ENCODE measurements around the gene TFCP2L1. TPM values are rescaled to one million over a fixed set of nuclear protein-coding genes. Genes with fewer than 3 reads are reported as not detected.

Gene TFCP2L1
- total and polyA plus RNA-seq, 7 experiments from 2014 or later = 0.19 to 0.24 TPM; not detected in 5

DNA sequence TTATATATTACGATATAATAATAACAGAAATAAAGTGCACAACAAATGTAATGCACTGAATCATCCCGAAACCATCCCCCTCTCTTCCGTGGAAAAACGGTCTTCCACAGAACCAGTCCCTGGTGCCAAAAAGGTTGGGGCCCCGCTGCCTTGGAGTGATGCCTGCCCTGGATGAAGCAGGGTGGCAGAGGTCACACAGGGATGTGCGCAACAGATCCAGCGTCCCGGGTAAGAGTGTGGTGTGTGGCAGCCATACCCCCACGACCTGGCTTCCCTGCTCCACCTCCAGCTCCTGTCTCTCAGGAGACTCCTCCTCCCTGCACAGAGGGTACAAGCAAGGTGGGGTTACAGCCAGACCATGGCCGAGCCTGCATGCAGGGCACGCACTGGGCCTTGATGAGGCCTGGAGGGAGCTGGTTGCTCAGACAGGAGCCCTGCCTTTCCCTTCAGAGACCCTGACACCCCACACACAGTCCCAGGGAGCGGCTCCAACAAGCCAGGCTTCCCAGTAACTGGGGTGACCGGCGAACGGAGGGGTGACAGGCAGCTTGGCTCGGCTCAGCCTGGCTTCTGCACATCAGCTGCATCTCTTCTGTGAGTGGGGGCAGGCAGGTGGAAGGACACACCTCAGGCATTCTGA, 41.1 kb downstream of the TFCP2L1 start:
- Mint-ChIP-seq H3K27ac (no peak overlapping the region), H3K27me3 (no peaks in the 10 kb centered on the region), H3K4me3 (no peak overlapping the region), H3K9me3 (no peaks in the 10 kb centered on the region), H3K36me3 (no peaks in the 10 kb centered on the region), H3K4me1 (peaks cover 0 to 1% (median 0%) of the 10 kb centered on the region in 7 donors)
- POLR2A ChIA-PET = no interaction called here
- DNase-seq = no peak
- Histone ChIP-seq H3K27ac (ENCODE audit: low read depth, low read length) (no peak overlapping the region), H3K4me3 (ENCODE audit: low read length) (no peak overlapping the region), H3K36me3 (ENCODE audit: control insufficient read depth in 2 of 3, insufficient read depth in 3 of 3, low read length in 3 of 3) (no peaks in the 10 kb centered on the region), H3K27me3 (ENCODE audit: control insufficient read depth in 2 of 2, insufficient read depth in 2 of 2, low read length in 2 of 2) (no peaks in the 10 kb centered on the region), H3K9me3 (ENCODE audit: control insufficient read depth in 2 of 3, low read length in 3 of 3) (no peaks in the 10 kb centered on the region), H3K4me1 (ENCODE audit: control insufficient read depth in 2 of 2, insufficient read depth in 2 of 2, low read length in 2 of 2) (no peaks in the 10 kb centered on the region)
- ATAC-seq = no peak
- CTCF ChIA-PET = no interaction called here
- intact Hi-C loops (cut with micrococcal nuclease) = no loop called here

DNA sequence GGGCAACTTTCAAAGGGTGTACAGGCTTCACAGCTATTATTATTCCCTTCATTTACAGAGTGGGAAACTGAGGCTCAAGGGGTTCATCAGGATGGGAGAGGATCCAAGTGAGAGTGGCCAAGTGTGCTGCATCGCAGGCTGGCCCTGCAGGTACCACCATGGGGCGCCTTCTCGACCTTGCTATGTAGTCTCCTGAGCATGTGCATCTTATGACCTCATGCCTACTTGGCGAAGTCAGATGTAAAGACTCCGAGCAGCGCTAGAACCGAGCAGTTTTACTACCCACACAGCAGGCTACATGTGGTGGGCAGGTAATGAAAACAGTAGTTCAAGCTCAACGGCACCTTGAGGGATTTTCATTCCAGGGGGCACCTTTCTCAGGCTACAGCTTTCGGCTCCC, 42.0 kb downstream of the TFCP2L1 start:
- H3K4me1 ChIP-seq (ENCODE audit: control insufficient read depth in 2 of 2, insufficient read depth in 2 of 2, low read length in 2 of 2) = no peaks in the 10 kb centered on the region
- H3K27me3 ChIP-seq (ENCODE audit: control insufficient read depth in 2 of 2, insufficient read depth in 2 of 2, low read length in 2 of 2) = no peaks in the 10 kb centered on the region
- H3K9me3 ChIP-seq (ENCODE audit: control insufficient read depth in 2 of 3, low read length in 3 of 3) = no peaks in the 10 kb centered on the region
- no peak for ATAC-seq
- CTCF ChIA-PET = no interaction called here
- Mint-ChIP-seq H3K4me3 (no peak overlapping the region), H3K4me1 (peaks cover 0 to 1% (median 0%) of the 10 kb centered on the region in 7 donors), H3K27me3 (no peaks in the 10 kb centered on the region), H3K9me3 (no peaks in the 10 kb centered on the region), H3K36me3 (no peaks in the 10 kb centered on the region), H3K27ac (no peak overlapping the region)
- H3K4me3 ChIP-seq (ENCODE audit: low read length) = no peak overlapping the region
- no peaks in the 10 kb centered on the region for H3K36me3 ChIP-seq (ENCODE audit: control insufficient read depth in 2 of 3, insufficient read depth in 3 of 3, low read length in 3 of 3)
- POLR2A ChIA-PET = no interaction called here
- intact Hi-C loops (cut with micrococcal nuclease) = no loop called here
- no peak overlapping the region for H3K27ac ChIP-seq (ENCODE audit: low read depth, low read length)
- no peak for DNase-seq

DNA sequence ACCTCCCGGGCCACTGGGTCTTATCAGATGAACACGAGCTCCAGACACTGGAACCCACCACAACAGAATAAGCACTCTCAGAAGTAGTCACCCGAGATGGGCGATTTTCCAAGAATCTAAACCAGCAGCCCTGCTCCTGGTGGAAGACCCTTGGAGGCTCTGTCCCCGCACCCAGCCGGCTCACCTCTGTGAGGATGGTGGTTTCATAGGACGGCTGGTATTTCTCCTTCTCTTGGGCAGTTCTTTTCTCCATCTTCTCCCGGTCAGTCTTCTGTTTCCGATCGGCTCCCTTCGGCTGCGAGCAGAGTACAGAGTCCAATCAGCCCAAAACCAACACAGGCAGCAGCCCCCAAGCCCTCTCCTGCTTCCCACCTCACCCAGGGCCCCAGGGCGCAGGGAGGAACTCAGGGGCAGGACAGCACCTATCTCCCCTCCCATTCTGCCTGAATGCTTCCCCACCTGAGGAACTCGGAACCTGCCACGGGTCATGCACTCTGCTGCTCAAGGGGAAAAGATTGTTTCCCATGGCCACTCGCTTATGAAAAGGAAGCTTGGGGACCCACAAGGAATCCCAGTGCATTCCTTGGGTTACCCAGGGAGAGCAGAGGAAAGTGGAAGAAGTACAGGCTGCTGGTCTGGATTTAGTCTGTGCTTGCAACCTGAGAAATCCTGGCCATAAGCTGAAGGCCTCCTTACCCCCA, 42.7 kb downstream of the TFCP2L1 start:
- H3K27ac Mint-ChIP-seq = no peak overlapping the region
- ChIA-PET POLR2A (no interaction called here), CTCF (no interaction called here)
- intact Hi-C loops (cut with micrococcal nuclease) = no loop called here
- no peak overlapping the region for H3K4me3 Mint-ChIP-seq
- no peak overlapping the region for H3K27ac ChIP-seq (ENCODE audit: low read depth, low read length)
- no peaks in the 10 kb centered on the region for H3K4me1 ChIP-seq (ENCODE audit: control insufficient read depth in 2 of 2, insufficient read depth in 2 of 2, low read length in 2 of 2)
- H3K36me3 ChIP-seq (ENCODE audit: control insufficient read depth in 2 of 3, insufficient read depth in 3 of 3, low read length in 3 of 3) = no peaks in the 10 kb centered on the region
- H3K27me3 Mint-ChIP-seq = peaks cover 0 to 5% (median 0%) of the 10 kb centered on the region in 5 donors
- H3K9me3 Mint-ChIP-seq = no peaks in the 10 kb centered on the region
- no peaks in the 10 kb centered on the region for H3K27me3 ChIP-seq (ENCODE audit: control insufficient read depth in 2 of 2, insufficient read depth in 2 of 2, low read length in 2 of 2)
- no peaks in the 10 kb centered on the region for H3K9me3 ChIP-seq (ENCODE audit: control insufficient read depth in 2 of 3, low read length in 3 of 3)
- H3K4me3 ChIP-seq (ENCODE audit: low read length) = no peak overlapping the region
- H3K36me3 Mint-ChIP-seq = no peaks in the 10 kb centered on the region
- peaks cover 0 to 1% (median 0%) of the 10 kb centered on the region in 7 donors for H3K4me1 Mint-ChIP-seq
- ATAC-seq (no peak), DNase-seq (no peak)

DNA sequence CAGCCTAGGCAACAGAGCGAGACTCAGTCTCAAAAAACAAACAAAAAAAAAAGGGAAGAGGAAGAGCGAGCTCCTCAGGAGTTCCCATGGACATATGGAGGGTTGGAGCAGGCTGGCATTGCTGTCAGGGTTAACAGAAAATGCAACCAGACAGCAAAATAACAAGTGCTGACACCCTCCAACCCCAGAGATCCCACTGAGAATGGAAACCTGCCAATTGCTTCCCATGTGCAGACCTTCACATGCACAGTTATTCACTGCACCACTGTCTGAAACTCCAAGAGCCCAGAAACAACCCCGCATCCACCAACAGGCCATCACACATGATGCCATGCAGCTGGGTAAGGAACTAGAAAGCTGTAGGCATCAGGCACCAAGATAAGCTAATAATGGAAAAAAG, 43.5 kb downstream of the TFCP2L1 start:
- Mint-ChIP-seq H3K36me3 (no peaks in the 10 kb centered on the region), H3K4me1 (peaks cover 0 to 1% (median 0%) of the 10 kb centered on the region in 7 donors), H3K27ac (no peak overlapping the region), H3K9me3 (no peaks in the 10 kb centered on the region), H3K27me3 (peaks cover 0 to 5% (median 0%) of the 10 kb centered on the region in 5 donors), H3K4me3 (no peak overlapping the region)
- Histone ChIP-seq H3K27me3 (ENCODE audit: control insufficient read depth in 2 of 2, insufficient read depth in 2 of 2, low read length in 2 of 2) (no peaks in the 10 kb centered on the region), H3K36me3 (ENCODE audit: control insufficient read depth in 2 of 3, insufficient read depth in 3 of 3, low read length in 3 of 3) (no peaks in the 10 kb centered on the region), H3K27ac (ENCODE audit: low read depth, low read length) (no peak overlapping the region), H3K9me3 (ENCODE audit: control insufficient read depth in 2 of 3, low read length in 3 of 3) (no peaks in the 10 kb centered on the region), H3K4me1 (ENCODE audit: control insufficient read depth in 2 of 2, insufficient read depth in 2 of 2, low read length in 2 of 2) (no peaks in the 10 kb centered on the region), H3K4me3 (ENCODE audit: low read length) (no peak overlapping the region)
- intact Hi-C loops (cut with micrococcal nuclease) = no loop called here
- ATAC-seq (no peak), DNase-seq (no peak)
- ChIA-PET POLR2A (no interaction called here), CTCF (no interaction called here)

DNA sequence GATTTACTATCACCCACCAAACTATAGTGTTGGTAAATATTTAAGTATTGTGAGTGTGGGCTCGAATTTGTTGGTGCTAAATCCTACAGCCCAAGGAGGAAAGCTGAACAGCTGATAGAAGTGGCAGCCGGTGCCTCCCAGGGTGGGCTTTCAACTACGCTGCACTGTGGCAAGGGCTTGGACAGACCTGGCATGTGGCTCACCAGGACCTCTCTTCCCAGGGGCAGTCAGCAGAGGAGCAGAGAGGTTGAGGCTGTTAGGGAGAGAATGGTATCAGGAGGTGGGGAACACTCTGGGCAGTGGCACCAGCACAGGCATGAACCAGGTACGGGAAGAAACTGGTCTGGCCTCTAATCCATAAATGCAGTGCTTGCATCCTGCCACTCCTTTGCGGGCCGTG, 44.6 kb downstream of the TFCP2L1 start:
- Mint-ChIP-seq H3K9me3 (no peaks in the 10 kb centered on the region), H3K27me3 (peaks cover 0 to 14% (median 0%) of the 10 kb centered on the region in 5 donors), H3K4me3 (no peak overlapping the region), H3K4me1 (peaks cover 0 to 1% (median 0%) of the 10 kb centered on the region in 7 donors), H3K36me3 (no peaks in the 10 kb centered on the region), H3K27ac (no peak overlapping the region)
- H3K4me3 ChIP-seq (ENCODE audit: low read length) = no peak overlapping the region
- H3K9me3 ChIP-seq (ENCODE audit: control insufficient read depth in 2 of 3, low read length in 3 of 3) = no peaks in the 10 kb centered on the region
- POLR2A ChIA-PET = no interaction called here
- intact Hi-C loops (cut with micrococcal nuclease) = no loop called here
- no peak overlapping the region for H3K27ac ChIP-seq (ENCODE audit: low read depth, low read length)
- H3K36me3 ChIP-seq (ENCODE audit: control insufficient read depth in 2 of 3, insufficient read depth in 3 of 3, low read length in 3 of 3) = no peaks in the 10 kb centered on the region
- H3K4me1 ChIP-seq (ENCODE audit: control insufficient read depth in 2 of 2, insufficient read depth in 2 of 2, low read length in 2 of 2) = no peaks in the 10 kb centered on the region
- DNase-seq (no peak), ATAC-seq (no peak)
- no peaks in the 10 kb centered on the region for H3K27me3 ChIP-seq (ENCODE audit: control insufficient read depth in 2 of 2, insufficient read depth in 2 of 2, low read length in 2 of 2)
- CTCF ChIA-PET = no interaction called here

DNA sequence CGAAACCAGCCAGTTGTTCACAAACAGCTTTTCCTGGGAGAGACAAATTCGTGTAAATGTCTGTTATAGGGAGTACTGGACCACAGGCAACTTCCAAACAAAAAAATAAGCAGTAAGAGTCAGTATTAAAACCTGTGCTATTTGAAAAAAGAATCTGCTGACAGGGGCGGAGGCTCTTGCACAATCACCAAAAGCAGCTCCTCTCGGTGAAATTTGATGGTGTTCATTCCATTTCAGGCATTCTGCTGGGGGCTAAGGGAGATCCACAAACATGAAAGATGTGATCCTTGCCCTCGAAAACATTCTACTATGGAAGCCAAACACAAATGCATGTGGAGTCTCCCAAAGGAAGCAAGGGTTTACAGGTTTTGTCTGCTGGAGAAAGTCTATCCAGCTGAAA, 45.0 kb downstream of the TFCP2L1 start:
- Histone ChIP-seq H3K4me1 (ENCODE audit: control insufficient read depth in 2 of 2, insufficient read depth in 2 of 2, low read length in 2 of 2) (no peaks in the 10 kb centered on the region), H3K9me3 (ENCODE audit: control insufficient read depth in 2 of 3, low read length in 3 of 3) (no peaks in the 10 kb centered on the region), H3K36me3 (ENCODE audit: control insufficient read depth in 2 of 3, insufficient read depth in 3 of 3, low read length in 3 of 3) (no peaks in the 10 kb centered on the region), H3K4me3 (ENCODE audit: low read length) (no peak overlapping the region), H3K27me3 (ENCODE audit: control insufficient read depth in 2 of 2, insufficient read depth in 2 of 2, low read length in 2 of 2) (no peaks in the 10 kb centered on the region), H3K27ac (ENCODE audit: low read depth, low read length) (no peak overlapping the region)
- no peaks in the 10 kb centered on the region for H3K9me3 Mint-ChIP-seq
- POLR2A ChIA-PET = no interaction called here
- CTCF ChIA-PET = no interaction called here
- H3K36me3 Mint-ChIP-seq = no peaks in the 10 kb centered on the region
- peaks cover 0 to 14% (median 0%) of the 10 kb centered on the region in 5 donors for H3K27me3 Mint-ChIP-seq
- peaks cover 0 to 1% (median 0%) of the 10 kb centered on the region in 7 donors for H3K4me1 Mint-ChIP-seq
- H3K27ac Mint-ChIP-seq = no peak overlapping the region
- ATAC-seq = no peak
- intact Hi-C loops (cut with micrococcal nuclease) = no loop called here
- no peak for DNase-seq
- H3K4me3 Mint-ChIP-seq = no peak overlapping the region

DNA sequence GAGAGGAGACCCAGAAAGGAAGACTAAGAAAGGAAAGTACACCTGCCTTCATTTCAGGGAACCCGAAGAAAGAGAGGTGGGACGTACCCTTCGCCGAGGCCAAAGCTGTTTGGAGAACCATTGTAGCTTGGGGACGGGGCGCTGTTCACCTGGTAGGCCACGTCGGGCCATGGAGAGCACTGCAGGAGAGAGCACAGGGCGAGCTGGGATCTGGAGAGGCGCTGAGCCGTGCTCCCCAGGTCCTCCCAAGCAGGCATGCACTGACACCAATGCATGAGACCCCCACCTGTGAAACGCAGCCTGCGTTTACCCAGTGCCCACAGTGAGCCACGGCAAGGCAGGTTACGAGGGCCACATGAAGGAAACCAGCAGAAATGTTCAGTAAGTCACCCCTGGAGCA, 45.5 kb downstream of the TFCP2L1 start:
- Mint-ChIP-seq H3K4me3 (no peak overlapping the region), H3K9me3 (no peaks in the 10 kb centered on the region), H3K27ac (no peak overlapping the region), H3K4me1 (peaks cover 0 to 1% (median 0%) of the 10 kb centered on the region in 7 donors), H3K27me3 (peaks cover 0 to 14% (median 0%) of the 10 kb centered on the region in 5 donors), H3K36me3 (no peaks in the 10 kb centered on the region)
- H3K4me1 ChIP-seq (ENCODE audit: control insufficient read depth in 2 of 2, insufficient read depth in 2 of 2, low read length in 2 of 2) = no peaks in the 10 kb centered on the region
- ChIA-PET CTCF (no interaction called here), POLR2A (no interaction called here)
- ATAC-seq (no peak), DNase-seq (no peak)
- H3K27me3 ChIP-seq (ENCODE audit: control insufficient read depth in 2 of 2, insufficient read depth in 2 of 2, low read length in 2 of 2) = no peaks in the 10 kb centered on the region
- H3K36me3 ChIP-seq (ENCODE audit: control insufficient read depth in 2 of 3, insufficient read depth in 3 of 3, low read length in 3 of 3) = no peaks in the 10 kb centered on the region
- intact Hi-C loops (cut with micrococcal nuclease) = no loop called here
- H3K4me3 ChIP-seq (ENCODE audit: low read length) = no peak overlapping the region
- H3K27ac ChIP-seq (ENCODE audit: low read depth, low read length) = no peak overlapping the region
- H3K9me3 ChIP-seq (ENCODE audit: control insufficient read depth in 2 of 3, low read length in 3 of 3) = no peaks in the 10 kb centered on the region
